H1 (cell line): ENCODE data around the gene OR6B2. TPM values are rescaled to one million over a fixed set of nuclear protein-coding genes. Genes with fewer than 3 reads are reported as not detected.

Experiments
- CTCF ChIP-seq, 3 experiments: IDR thresholded peaks; 1 replicate in 2 of 3; 2 replicates in 1 of 3; pipeline versions ENCODE4 v1.5.1 to v1.6.1; 2011; ENCODE audit warnings: low read length in 3 of 3, mild to moderate bottlenecking in 3 of 3, inconsistent platforms in 2 of 3, low read depth in 1 of 3, moderate library complexity in 1 of 3; ENCODE audit not compliant: insufficient read depth in 1 of 3; ENCODE audit errors: control extremely low read depth in 1 of 3
- E2F6 ChIP-seq: IDR thresholded peaks from 2 replicates; pipeline ENCODE4 v1.6.1; 2012; ENCODE audit warnings: inconsistent platforms
- EP300 ChIP-seq, 2 experiments: IDR thresholded peaks; 1 replicate in 1 of 2; 2 replicates in 1 of 2; pipeline ENCODE4 v1.6.1; 2011 to 2012; ENCODE audit warnings: low read depth in 2 of 2, low read length in 2 of 2, mild to moderate bottlenecking in 2 of 2, borderline replicate concordance in 1 of 2, inconsistent platforms in 1 of 2, moderate library complexity in 1 of 2
- GABPA ChIP-seq: IDR thresholded peaks from 2 replicates; pipeline ENCODE4 v1.6.1; 2011; ENCODE audit warnings: mild to moderate bottlenecking, low read length, moderate library complexity, borderline replicate concordance; ENCODE audit not compliant: insufficient read depth
- HDAC6 ChIP-seq: IDR thresholded peaks from one replicate; pipeline ENCODE4 v1.7.1; 2012; ENCODE audit warnings: low read depth, mild to moderate bottlenecking, inconsistent platforms, low read length, moderate library complexity
- KDM1A ChIP-seq: fragments of 200-600, 300-600 bp; sonication (generic); IDR thresholded peaks from 2 replicates; pipeline ENCODE4 v1.7.1; 2016; ENCODE audit warnings: mild to moderate bottlenecking, low read length, borderline replicate concordance
- TAF1 ChIP-seq: IDR thresholded peaks from 2 replicates; pipeline ENCODE4 v1.6.1; 2011; ENCODE audit warnings: mild to moderate bottlenecking, low read depth, low read length
- polyA plus RNA-seq, 7 experiments: library from polyadenylated mRNA; depleted of rRNA in 3 of 7; stranded (reverse) in 5 of 7; unstranded in 2 of 7; fragments of >200 nt in 5 of 7; fragments of 200-250 nt in 2 of 7; gene quantifications; 1 replicate in 5 of 7; 2 replicates in 1 of 7; 4 replicates in 1 of 7; pipeline versions ENCODE4 v1.2.1 to v1.2.3, GENCODE V29; 2011 to 2013; ENCODE audit warnings: missing spikeins in 2 of 7, mixed read lengths in 2 of 7
- total RNA-seq: library from RNA; stranded (reverse); fragmentation: NEBNext Ultra II Directional; extraction: Animal tissue kit (Norgen Biotek cat#: 25700); gene quantifications from 2 replicates; pipeline ENCODE4 v1.2.1, GENCODE V29; 2021

Gene OR6B2
- total and polyA plus RNA-seq, 2 of the 8 experiments (the other 6 are each of a cell fraction or from before 2014, with no cell fraction given) = not detected

- TF ChIP-seq E2F6 (no peak), GABPA (no peak), KDM1A (no peak), HDAC6 (no peak), EP300 (IDR thresholded peaks at IDR 0.05; ENCODE audit: borderline replicate concordance in 1 of 2, low read depth in 2 of 2, low read length in 2 of 2) (no peak), CTCF (IDR thresholded peaks at IDR 0.05; ENCODE audit: control extremely low read depth in 1 of 3, insufficient read depth in 1 of 3, low read depth in 1 of 3, low read length in 3 of 3) (no peak), TAF1 (no peak)
Measured at GRCh38 chr2:240030379-240031094, at the start of gene OR6B2 (continued).
